Trophoblast cell (in vitro differentiated cells and primary cell): Measurements from ENCODE around the gene ADARB2.

Experiments
- DNase-seq, 2 donors: peaks; one replicate each; pipeline ENCODE4 v3.0.0-alpha.2; 2016
- H2AFZ ChIP-seq: 2 replicates; pipeline ENCODE4 v1.6.1; 2013; ENCODE audit warnings: low read length, moderate library complexity, mild to moderate bottlenecking; ENCODE audit not compliant: insufficient read depth, poor library complexity
- H2AK5ac ChIP-seq: 2 replicates; pipeline ENCODE4 v1.6.1; 2013; ENCODE audit warnings: mild to moderate bottlenecking, low read length
- H2BK120ac ChIP-seq: 2 replicates; pipeline ENCODE4 v1.6.1; 2013; ENCODE audit warnings: low read length, mild to moderate bottlenecking, moderate library complexity; ENCODE audit not compliant: insufficient read depth, poor library complexity
- H2BK12ac ChIP-seq: 2 replicates; pipeline ENCODE4 v1.6.1; 2013; ENCODE audit warnings: mild to moderate bottlenecking, low read length, moderate library complexity
- H2BK5ac ChIP-seq: 2 replicates; pipeline ENCODE4 v1.6.1; 2013; ENCODE audit warnings: low read length, low read depth, moderate library complexity, mild to moderate bottlenecking; ENCODE audit not compliant: poor library complexity
- H3K14ac ChIP-seq: 2 replicates; pipeline ENCODE4 v1.6.1; 2013; ENCODE audit warnings: mild to moderate bottlenecking, low read length
- H3K18ac ChIP-seq: 2 replicates; pipeline ENCODE4 v1.6.1; 2013; ENCODE audit warnings: mild to moderate bottlenecking, low read length
- H3K23ac ChIP-seq: 2 replicates; pipeline ENCODE4 v1.6.1; 2013; ENCODE audit warnings: low read length
- H3K27ac ChIP-seq: 2 replicates; pipeline ENCODE4 v1.5.1; 2013; ENCODE audit warnings: low read depth, mild to moderate bottlenecking, inconsistent platforms, low read length, moderate library complexity
- H3K27me3 ChIP-seq: 2 replicates; pipeline ENCODE4 v1.6.1; 2013; ENCODE audit warnings: inconsistent platforms, mild to moderate bottlenecking, low read length, moderate library complexity; ENCODE audit not compliant: insufficient read depth
- H3K36me3 ChIP-seq, 2 experiments: 1 replicate in 1 of 2; 2 replicates in 1 of 2; pipeline ENCODE4 v1.6.1; 2013; ENCODE audit warnings: low read length in 2 of 2, mild to moderate bottlenecking in 2 of 2, moderate library complexity in 1 of 2; ENCODE audit not compliant: insufficient read depth in 2 of 2, control insufficient read depth in 1 of 2
- H3K4ac ChIP-seq: 2 replicates; pipeline ENCODE4 v1.6.1; 2013; ENCODE audit warnings: low read depth, mild to moderate bottlenecking, low read length, moderate library complexity
- H3K4me1 ChIP-seq, 2 experiments: 1 replicate in 1 of 2; 2 replicates in 1 of 2; pipeline ENCODE4 v1.6.1; 2013; ENCODE audit warnings: low read length in 2 of 2, mild to moderate bottlenecking in 2 of 2, moderate library complexity in 1 of 2; ENCODE audit not compliant: insufficient read depth in 2 of 2, control insufficient read depth in 1 of 2
- H3K4me2 ChIP-seq: 2 replicates; pipeline ENCODE4 v1.6.1; 2013; ENCODE audit warnings: inconsistent platforms, mild to moderate bottlenecking, low read length, moderate library complexity
- H3K4me3 ChIP-seq: 2 replicates; pipeline ENCODE4 v1.5.1; 2013; ENCODE audit warnings: mild to moderate bottlenecking, low read depth, low read length, inconsistent platforms
- H3K79me1 ChIP-seq: one replicate; pipeline ENCODE4 v1.6.1; 2013; ENCODE audit warnings: low read length
- H3K79me2 ChIP-seq: 2 replicates; pipeline ENCODE4 v1.6.1; 2013; ENCODE audit warnings: low read length, mild to moderate bottlenecking; ENCODE audit not compliant: control insufficient read depth, insufficient read depth, poor library complexity
- H3K9ac ChIP-seq: 2 replicates; pipeline ENCODE4 v1.6.1; 2013; ENCODE audit warnings: mild to moderate bottlenecking, low read length
- H3K9me3 ChIP-seq: 2 replicates; pipeline ENCODE4 v1.6.1; 2013; ENCODE audit warnings: low read depth, mild to moderate bottlenecking, control low read depth, inconsistent platforms, low read length; ENCODE audit not compliant: insufficient read depth
- H4K12ac ChIP-seq: 2 replicates; pipeline ENCODE4 v1.6.1; 2013; ENCODE audit warnings: low read depth, mild to moderate bottlenecking, low read length, moderate library complexity
- H4K8ac ChIP-seq: 2 replicates; pipeline ENCODE4 v1.6.1; 2013; ENCODE audit warnings: low read depth, mild to moderate bottlenecking, low read length, moderate library complexity
- H4K91ac ChIP-seq: one replicate; pipeline ENCODE4 v1.6.1; 2013; ENCODE audit warnings: low read depth, mild to moderate bottlenecking, low read length, moderate library complexity
- WGBS: extraction: QIAGEN DNeasy Blood & Tissue Kit; methylation state at CpG from one replicate; pipeline ENCODE4 v1.1.7; 2013; ENCODE audit warnings: missing lambda C conversion rate; ENCODE audit not compliant: insufficient read length, insufficient coverage; ENCODE audit errors: extremely low coverage; 5-methylcytosine and 5-hydroxymethylcytosine counted together

Gene ADARB2

DNA sequence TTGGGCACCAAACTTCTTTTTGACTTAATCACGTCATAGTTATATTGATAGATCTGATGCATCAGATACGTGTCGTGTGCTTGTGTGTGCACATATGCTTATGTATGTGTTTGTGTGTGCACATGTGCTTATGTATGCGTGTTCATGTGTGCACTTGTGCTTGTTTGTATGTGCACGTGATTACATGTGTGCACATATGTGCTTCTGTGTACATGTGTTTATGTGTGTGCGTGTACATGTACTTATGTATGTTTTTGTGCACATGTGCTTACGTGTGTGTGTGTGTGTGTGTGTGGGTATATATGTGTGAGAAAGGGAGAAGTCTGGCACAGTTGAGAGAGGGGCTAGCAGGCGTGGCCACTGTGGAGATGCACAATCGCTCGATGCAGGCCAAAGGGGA, 507.8 kb downstream of the ADARB2 start:
- Histone ChIP-seq H3K79me1 (no peaks in the 10 kb centered on the region), H3K4me2 (no peak overlapping the region), H3K79me2 (no peaks in the 10 kb centered on the region), H3K27ac (no peak overlapping the region), H3K27me3 (no peaks in the 10 kb centered on the region), H4K12ac (no peak overlapping the region), H3K36me3 (no peaks in the 10 kb centered on the region), H2AK5ac (no peak overlapping the region), H2AFZ (no peak overlapping the region), H3K4ac (no peak overlapping the region), H2BK120ac (no peak overlapping the region), H2BK5ac (no peak overlapping the region), H3K4me3 (no peak overlapping the region), H3K4me1 (no peaks in the 10 kb centered on the region), H4K8ac (no peak overlapping the region), H3K23ac (peak overlapping the region; percentile 54), H3K9me3 (peaks cover 8% of the 10 kb centered on the region), H3K9ac (no peak overlapping the region), H3K18ac (no peak overlapping the region), H2BK12ac (no peak overlapping the region), H4K91ac (no peak overlapping the region), H3K14ac (no peak overlapping the region)
- WGBS = no CpG with 5 or more reads among the region's 10 CpGs
- no peak for DNase-seq

DNA sequence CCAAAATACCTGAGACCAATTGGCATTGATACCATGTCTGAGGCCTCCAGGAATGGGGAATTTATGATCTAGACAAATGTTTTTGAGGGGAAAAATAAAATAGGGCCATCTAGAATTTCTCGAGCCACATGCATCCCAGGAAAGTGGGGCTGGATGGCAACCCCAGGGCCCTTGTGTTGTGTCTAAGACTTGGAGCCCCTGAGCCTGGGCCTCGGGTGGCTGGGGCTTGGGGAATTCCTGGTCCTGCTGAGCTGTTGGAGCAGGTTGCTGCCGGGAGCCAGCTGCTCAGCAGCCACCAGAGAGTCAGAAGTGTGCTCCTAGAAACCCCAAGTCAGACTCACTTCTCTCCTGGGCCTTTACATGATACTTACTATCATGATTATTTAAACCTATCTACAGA, 508.2 kb downstream of the ADARB2 start:
- peaks cover 8% of the 10 kb centered on the region for H3K9me3 ChIP-seq
- no peaks in the 10 kb centered on the region for H3K27me3 ChIP-seq
- H2BK5ac ChIP-seq = no peak overlapping the region
- H4K91ac ChIP-seq = no peak overlapping the region
- H2BK120ac ChIP-seq = no peak overlapping the region
- no peak overlapping the region for H3K14ac ChIP-seq
- H4K12ac ChIP-seq = no peak overlapping the region
- DNase-seq = no peak
- no peak overlapping the region for H3K4ac ChIP-seq
- WGBS = no CpG with 5 or more reads among the region's 3 CpGs
- no peak overlapping the region for H2AFZ ChIP-seq
- no peak overlapping the region for H3K4me3 ChIP-seq
- H3K79me2 ChIP-seq = no peaks in the 10 kb centered on the region
- no peak overlapping the region for H3K18ac ChIP-seq
- H2AK5ac ChIP-seq = no peak overlapping the region
- H3K4me2 ChIP-seq = no peak overlapping the region
- no peak overlapping the region for H3K9ac ChIP-seq
- no peaks in the 10 kb centered on the region for H3K79me1 ChIP-seq
- no peak overlapping the region for H3K23ac ChIP-seq
- no peak overlapping the region for H2BK12ac ChIP-seq
- no peaks in the 10 kb centered on the region for H3K36me3 ChIP-seq
- no peak overlapping the region for H3K27ac ChIP-seq
- H4K8ac ChIP-seq = no peak overlapping the region
- no peaks in the 10 kb centered on the region for H3K4me1 ChIP-seq

DNA sequence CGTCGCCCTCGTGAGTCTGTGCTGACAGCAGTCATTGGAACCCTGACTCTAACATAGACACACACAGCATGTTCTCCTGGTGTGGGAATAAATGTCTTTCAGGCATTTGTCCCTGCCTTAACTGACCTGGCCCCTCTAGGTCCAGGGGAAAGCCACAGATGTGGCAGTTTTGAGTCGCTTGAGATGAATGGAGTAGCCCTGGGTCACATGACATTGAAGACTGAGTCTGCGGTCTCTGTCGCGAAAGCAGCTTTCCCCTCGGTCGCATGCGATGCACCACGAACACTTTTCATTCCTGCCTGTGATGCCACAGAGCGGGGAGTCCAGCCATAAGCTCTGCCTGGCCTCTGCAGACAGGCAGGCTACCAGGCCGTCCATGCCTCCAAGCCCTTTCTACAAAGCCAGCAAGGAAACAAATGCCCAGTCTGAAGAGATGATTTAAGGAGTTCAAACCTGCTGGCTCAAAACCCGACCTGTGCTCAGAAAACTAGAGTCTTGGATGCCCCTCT, 508.8 kb downstream of the ADARB2 start:
- no peak overlapping the region for H3K4me3 ChIP-seq
- no peak overlapping the region for H3K4ac ChIP-seq
- H3K27me3 ChIP-seq = no peaks in the 10 kb centered on the region
- H2BK5ac ChIP-seq = no peak overlapping the region
- no peak overlapping the region for H3K9ac ChIP-seq
- no peak overlapping the region for H2AK5ac ChIP-seq
- no peak overlapping the region for H3K18ac ChIP-seq
- H3K79me1 ChIP-seq = no peaks in the 10 kb centered on the region
- no peaks in the 10 kb centered on the region for H3K36me3 ChIP-seq
- no peak for DNase-seq
- H2BK120ac ChIP-seq = no peak overlapping the region
- H4K8ac ChIP-seq = no peak overlapping the region
- no peak overlapping the region for H3K14ac ChIP-seq
- H3K27ac ChIP-seq = no peak overlapping the region
- no peak overlapping the region for H2BK12ac ChIP-seq
- peaks cover 6% of the 10 kb centered on the region for H3K9me3 ChIP-seq
- no peak overlapping the region for H3K23ac ChIP-seq
- no peak overlapping the region for H3K4me2 ChIP-seq
- WGBS = no CpG with 5 or more reads among the region's 14 CpGs
- no peak overlapping the region for H4K12ac ChIP-seq
- no peaks in the 10 kb centered on the region for H3K79me2 ChIP-seq
- H2AFZ ChIP-seq = no peak overlapping the region
- no peak overlapping the region for H4K91ac ChIP-seq
- no peaks in the 10 kb centered on the region for H3K4me1 ChIP-seq

DNA sequence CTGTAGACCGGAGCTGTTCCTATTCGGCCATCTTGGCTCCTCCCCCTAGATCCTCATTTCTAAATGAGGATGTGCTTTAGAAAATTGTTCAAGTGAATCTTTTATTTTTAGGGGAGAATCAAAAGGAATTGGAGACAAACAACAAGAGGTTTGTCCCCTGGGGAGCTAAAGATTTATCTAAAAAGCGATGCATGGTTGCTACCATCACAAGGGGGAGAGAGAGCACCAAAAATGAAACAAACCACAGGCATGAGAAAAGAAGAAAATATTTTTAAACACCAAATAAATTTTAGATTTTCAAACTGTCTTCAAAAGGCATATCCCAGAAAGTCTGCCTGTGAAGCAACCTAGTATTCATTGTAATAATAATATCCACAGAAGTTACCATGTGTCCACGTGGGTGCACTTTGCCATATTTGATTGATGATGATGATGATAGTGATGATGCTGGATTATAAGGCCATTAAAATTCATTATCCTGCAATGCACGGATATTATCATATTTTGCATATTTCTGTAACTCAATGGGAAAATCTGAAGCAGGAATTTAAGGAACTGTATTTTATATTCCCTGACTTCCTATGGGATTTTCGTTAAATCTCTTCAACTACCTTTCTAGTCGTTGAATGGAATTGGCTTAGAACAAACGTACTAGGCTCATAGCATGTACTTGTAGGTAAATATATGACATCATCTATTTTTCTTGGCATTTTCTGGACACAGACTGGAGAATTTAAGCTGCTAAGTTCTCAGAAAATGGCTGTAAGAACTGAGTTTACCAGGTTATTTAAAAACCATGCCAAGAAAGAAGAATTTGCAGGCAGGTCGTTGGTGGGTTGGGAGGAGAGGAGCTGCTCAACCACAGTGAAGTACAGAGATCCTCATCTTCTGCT, 509.6 kb downstream of the ADARB2 start:
- Histone ChIP-seq H4K91ac (no peak overlapping the region), H2AFZ (no peak overlapping the region), H3K79me1 (no peaks in the 10 kb centered on the region), H3K14ac (no peak overlapping the region), H3K4ac (no peak overlapping the region), H3K18ac (no peak overlapping the region), H2BK12ac (no peak overlapping the region), H3K9me3 (peaks cover 5% of the 10 kb centered on the region), H2BK120ac (no peak overlapping the region), H2AK5ac (no peak overlapping the region), H4K8ac (no peak overlapping the region), H3K27ac (no peak overlapping the region), H4K12ac (no peak overlapping the region), H3K4me1 (no peaks in the 10 kb centered on the region), H3K23ac (no peak overlapping the region), H3K27me3 (no peaks in the 10 kb centered on the region), H2BK5ac (no peak overlapping the region), H3K4me2 (no peak overlapping the region), H3K4me3 (no peak overlapping the region), H3K79me2 (no peaks in the 10 kb centered on the region), H3K36me3 (no peaks in the 10 kb centered on the region), H3K9ac (no peak overlapping the region)
- DNase-seq = no peak
- no CpG with 5 or more reads among the region's 9 CpGs for WGBS
